ENCODE measurements around the gene ALKBH8. TPM values are rescaled to one million over a fixed set of nuclear protein-coding genes. Genes with fewer than 3 reads are reported as not detected.

ALKBH8 gene
- total RNA-seq, 1 experiment from 2014 or later: 6.8 TPM

- H3K27me3 Mint-ChIP-seq (ENCODE audit: unreplicated experiment): no peaks in the 10 kb centered on the region
- no peak overlapping the region for H3K4me3 Mint-ChIP-seq (ENCODE audit: low read depth, unreplicated experiment)
- DNase-seq: no peak
- H3K27ac Mint-ChIP-seq (ENCODE audit: unreplicated experiment): no peak overlapping the region
- no TSS peak for BruUV-seq (replicated peaks)
- H3K4me1 Mint-ChIP-seq (ENCODE audit: low read depth, unreplicated experiment): peaks cover 26% of the 10 kb centered on the region
- no peaks in the 10 kb centered on the region for H3K9me3 Mint-ChIP-seq (ENCODE audit: low read depth, unreplicated experiment)
- peaks cover 6% of the 10 kb centered on the region for H3K36me3 Mint-ChIP-seq (ENCODE audit: insufficient read depth, unreplicated experiment)
- intact Hi-C loops (cut with micrococcal nuclease; ENCODE audit: unreplicated experiment): loop anchor here (1.0 kb wide), 1 partner anchor 140 kb away; no protein-coding TSS in a partner anchor
- CTCF ChIA-PET: interaction anchor here (0.5 to 1.2 kb wide), 4 partner anchors 26 to 140 kb away, joined by 3 to 7 read pairs (median 4); no protein-coding TSS in a partner anchor
- TF ChIP-seq CTCF (IDR thresholded peaks at IDR 0.05; ENCODE audit: unreplicated experiment): no peak
Measured at GRCh38 chr11:107549253-107549953, 16.1 kb downstream of the ALKBH8 start.

DNA sequence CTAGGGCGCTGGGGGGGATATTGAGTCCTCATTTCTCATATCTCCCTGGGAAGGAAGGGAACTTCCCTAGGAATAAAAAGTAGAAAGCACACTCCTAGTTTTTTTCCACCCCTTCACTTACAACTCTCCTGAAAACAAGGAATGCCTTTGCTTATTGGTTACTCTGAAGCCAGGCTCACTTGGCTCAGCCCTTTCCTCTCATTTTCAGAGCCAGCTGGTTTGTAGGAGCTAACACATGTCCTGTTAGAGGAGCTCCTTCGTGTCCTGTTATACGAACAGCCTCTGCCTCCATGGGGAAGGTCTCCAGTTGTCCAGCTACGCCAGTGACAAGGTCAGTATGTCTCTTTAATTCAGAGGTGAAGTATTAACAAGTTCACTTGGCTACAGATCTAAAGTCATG lies 17.6 kb downstream of the ALKBH8 start:
- no peaks in the 10 kb centered on the region for H3K27me3 Mint-ChIP-seq (ENCODE audit: unreplicated experiment)
- peaks cover 6% of the 10 kb centered on the region for H3K36me3 Mint-ChIP-seq (ENCODE audit: insufficient read depth, unreplicated experiment)
- H3K27ac Mint-ChIP-seq (ENCODE audit: unreplicated experiment): no peak overlapping the region
- intact Hi-C loops (cut with micrococcal nuclease; ENCODE audit: unreplicated experiment): no loop called here
- CTCF ChIA-PET: no interaction called here
- no peak for TF ChIP-seq CTCF (IDR thresholded peaks at IDR 0.05; ENCODE audit: unreplicated experiment)
- DNase-seq: no peak
- no peak overlapping the region for H3K4me3 Mint-ChIP-seq (ENCODE audit: low read depth, unreplicated experiment)
- no peaks in the 10 kb centered on the region for H3K9me3 Mint-ChIP-seq (ENCODE audit: low read depth, unreplicated experiment)
- H3K4me1 Mint-ChIP-seq (ENCODE audit: low read depth, unreplicated experiment): peaks cover 32% of the 10 kb centered on the region
- BruUV-seq (replicated peaks): no TSS peak

DNA sequence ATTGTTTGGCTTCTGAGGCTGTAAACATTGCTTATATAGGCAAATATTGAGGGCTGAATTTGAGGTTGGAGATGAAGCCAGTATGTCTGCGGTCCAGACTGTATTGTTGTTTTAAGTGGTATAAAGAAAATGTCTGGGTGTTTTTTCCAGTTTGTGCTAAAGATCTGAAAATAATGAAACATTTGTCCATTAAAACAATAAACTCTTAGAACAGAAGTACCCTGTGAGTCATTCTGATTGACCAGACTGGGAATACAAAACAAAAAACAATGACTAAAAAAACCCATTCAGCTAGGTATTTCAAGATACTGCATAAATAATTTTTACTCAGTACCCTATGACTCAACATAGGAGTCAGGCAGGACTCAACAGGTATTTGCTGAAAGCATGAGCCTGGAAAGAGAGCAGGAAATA lies 20.4 kb downstream of the ALKBH8 start:
- CTCF ChIA-PET: interaction anchor here (0.6 to 0.7 kb wide), 3 partner anchors 57 to 1412 kb away, joined by 3 read pairs; no protein-coding TSS in a partner anchor
- H3K27me3 Mint-ChIP-seq (ENCODE audit: unreplicated experiment): no peaks in the 10 kb centered on the region
- peak overlapping the region; percentile 75 for H3K27ac Mint-ChIP-seq (ENCODE audit: unreplicated experiment)
- H3K36me3 Mint-ChIP-seq (ENCODE audit: insufficient read depth, unreplicated experiment): peaks cover 6% of the 10 kb centered on the region
- H3K9me3 Mint-ChIP-seq (ENCODE audit: low read depth, unreplicated experiment): no peaks in the 10 kb centered on the region
- peaks cover 32% of the 10 kb centered on the region for H3K4me1 Mint-ChIP-seq (ENCODE audit: low read depth, unreplicated experiment)
- no peak for DNase-seq
- no TSS peak for BruUV-seq (replicated peaks)
- peak overlapping the region; percentile 4 for H3K4me3 Mint-ChIP-seq (ENCODE audit: low read depth, unreplicated experiment)
- intact Hi-C loops (cut with micrococcal nuclease; ENCODE audit: unreplicated experiment): no loop called here
- no peak for TF ChIP-seq CTCF (IDR thresholded peaks at IDR 0.05; ENCODE audit: unreplicated experiment)

- Mint-ChIP-seq H3K36me3 (ENCODE audit: insufficient read depth, unreplicated experiment) (no peaks in the 10 kb centered on the region), H3K4me1 (ENCODE audit: low read depth, unreplicated experiment) (peaks cover under 1% of the 10 kb centered on the region), H3K27me3 (ENCODE audit: unreplicated experiment) (no peaks in the 10 kb centered on the region), H3K9me3 (ENCODE audit: low read depth, unreplicated experiment) (no peaks in the 10 kb centered on the region), H3K4me3 (ENCODE audit: low read depth, unreplicated experiment) (no peak overlapping the region), H3K27ac (ENCODE audit: unreplicated experiment) (no peak overlapping the region)
- intact Hi-C loops (cut with micrococcal nuclease; ENCODE audit: unreplicated experiment): no loop called here
- DNase-seq: no peak
- no peak for TF ChIP-seq CTCF (IDR thresholded peaks at IDR 0.05; ENCODE audit: unreplicated experiment)
- CTCF ChIA-PET: no interaction called here
- BruUV-seq (replicated peaks): no TSS peak
Measured at GRCh38 chr11:107538821-107539220, 26.7 kb downstream of the ALKBH8 start.

Data from Calu3 (cell line).